HG03139 (cell line): Measurements from ENCODE around the gene MTA1.

Experiments used
- ATAC-seq: cut with Tn5 transposase; IDR thresholded peaks from one replicate; pipeline ENCODE4 v1.9.1; 2021; ENCODE audit not compliant: unreplicated experiment

Gene MTA1

DNA sequence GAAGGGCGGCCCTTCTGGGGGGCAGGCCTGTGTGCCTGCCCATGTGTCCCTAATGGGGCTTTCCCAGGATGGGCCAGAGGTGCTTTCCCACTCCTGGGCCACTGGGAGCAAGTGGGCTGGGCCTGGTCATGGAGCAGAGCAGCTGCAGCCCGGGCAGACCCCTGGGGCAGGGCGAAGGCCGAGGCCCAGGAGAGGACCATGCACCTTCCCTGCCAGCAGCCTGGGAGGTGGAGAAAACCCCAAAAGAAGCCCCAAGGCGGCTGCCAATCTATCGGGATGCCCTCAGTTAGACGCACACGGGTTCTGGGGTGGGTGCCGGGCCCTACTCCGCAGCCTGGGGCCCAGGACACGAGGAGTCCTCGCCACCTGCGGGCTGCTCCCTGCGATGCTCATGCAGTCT is 38.9 kb downstream of the MTA1 start:
- ATAC-seq, result no peak

GRCh38 chr14:105460116-105460515 is 40.5 kb downstream of the MTA1 start:
- ATAC-seq, result no peak

DNA sequence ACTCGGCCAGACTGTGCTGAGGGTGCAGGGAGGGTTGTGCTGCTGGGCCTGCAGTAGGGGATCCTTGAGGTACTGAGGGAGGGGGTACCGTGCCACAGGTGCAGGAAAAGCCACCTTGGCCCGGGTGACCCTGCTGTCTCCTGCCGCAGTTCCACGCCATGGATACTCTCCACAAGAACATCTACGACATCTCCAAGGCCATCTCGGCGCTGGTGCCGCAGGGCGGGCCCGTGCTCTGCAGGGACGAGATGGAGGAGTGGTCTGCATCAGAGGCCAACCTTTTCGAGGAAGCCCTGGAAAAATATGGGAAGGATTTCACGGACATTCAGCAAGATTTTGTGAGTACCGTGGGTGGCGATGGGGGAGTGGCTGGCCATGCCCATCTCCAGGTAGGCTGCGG is 41.0 kb downstream of the MTA1 start:
- ATAC-seq, result no peak

- ATAC-seq, result no peak
Observed at GRCh38 chr14:105461903-105462302, 42.3 kb downstream of the MTA1 start.

DNA sequence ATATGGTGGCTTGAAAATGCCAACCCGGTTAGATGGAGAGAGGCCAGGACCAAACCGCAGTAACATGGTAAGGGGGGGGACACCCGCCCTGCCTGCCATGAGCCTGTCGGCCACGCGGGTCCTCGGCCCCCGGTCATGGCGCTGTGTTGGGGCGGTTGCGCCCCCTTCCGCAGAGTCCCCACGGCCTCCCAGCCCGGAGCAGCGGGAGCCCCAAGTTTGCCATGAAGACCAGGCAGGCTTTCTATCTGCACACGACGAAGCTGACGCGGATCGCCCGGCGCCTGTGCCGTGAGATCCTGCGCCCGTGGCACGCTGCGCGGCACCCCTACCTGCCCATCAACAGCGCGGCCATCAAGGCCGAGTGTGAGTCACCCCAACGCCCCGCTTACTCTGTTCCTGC is 44.9 kb downstream of the MTA1 start:
- no peak for ATAC-seq

GRCh38 chr14:105465209-105466031 is 45.8 kb downstream of the MTA1 start:
- no peak for ATAC-seq

DNA sequence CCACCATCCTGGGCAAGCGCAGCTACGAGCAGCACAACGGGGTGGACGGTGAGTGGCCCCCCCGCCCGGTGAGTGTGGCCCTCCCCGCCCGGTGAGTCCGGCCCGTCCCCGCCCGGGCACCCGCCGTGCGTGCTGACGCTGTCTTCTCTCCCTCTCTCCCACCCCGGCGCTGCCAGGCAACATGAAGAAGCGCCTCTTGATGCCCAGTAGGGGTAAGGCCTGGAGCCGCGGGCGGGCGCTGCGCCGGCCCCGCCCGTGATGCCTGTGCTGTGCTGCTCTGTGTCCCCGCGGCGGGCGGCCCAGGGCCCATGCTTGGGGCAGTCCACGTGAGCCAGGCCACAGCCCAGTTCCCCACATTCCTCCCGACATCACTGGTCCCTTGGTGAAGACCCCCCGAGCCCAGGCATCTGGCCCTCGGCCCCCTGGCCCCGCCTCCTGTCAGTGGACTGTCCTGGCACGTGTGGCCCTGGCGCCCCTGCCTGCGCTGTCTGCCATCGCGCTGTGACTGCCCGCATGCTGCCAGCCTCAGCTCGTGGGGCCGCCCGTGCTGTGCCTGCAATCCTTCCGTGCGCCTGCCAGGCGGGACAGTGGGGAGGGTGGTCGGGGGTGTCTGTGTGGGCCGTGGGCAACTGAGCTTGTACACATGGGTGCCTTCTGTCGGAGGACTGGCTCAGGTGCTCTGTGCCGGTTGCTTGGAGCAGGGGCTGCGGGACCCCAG is 47.1 kb downstream of the MTA1 start:
- ATAC-seq, result no peak

- no peak for ATAC-seq
Observed at GRCh38 chr14:105467249-105467941, 47.8 kb downstream of the MTA1 start.

- ATAC-seq, result no peak
Observed at GRCh38 chr14:105467942-105468471, 48.4 kb downstream of the MTA1 start.

DNA sequence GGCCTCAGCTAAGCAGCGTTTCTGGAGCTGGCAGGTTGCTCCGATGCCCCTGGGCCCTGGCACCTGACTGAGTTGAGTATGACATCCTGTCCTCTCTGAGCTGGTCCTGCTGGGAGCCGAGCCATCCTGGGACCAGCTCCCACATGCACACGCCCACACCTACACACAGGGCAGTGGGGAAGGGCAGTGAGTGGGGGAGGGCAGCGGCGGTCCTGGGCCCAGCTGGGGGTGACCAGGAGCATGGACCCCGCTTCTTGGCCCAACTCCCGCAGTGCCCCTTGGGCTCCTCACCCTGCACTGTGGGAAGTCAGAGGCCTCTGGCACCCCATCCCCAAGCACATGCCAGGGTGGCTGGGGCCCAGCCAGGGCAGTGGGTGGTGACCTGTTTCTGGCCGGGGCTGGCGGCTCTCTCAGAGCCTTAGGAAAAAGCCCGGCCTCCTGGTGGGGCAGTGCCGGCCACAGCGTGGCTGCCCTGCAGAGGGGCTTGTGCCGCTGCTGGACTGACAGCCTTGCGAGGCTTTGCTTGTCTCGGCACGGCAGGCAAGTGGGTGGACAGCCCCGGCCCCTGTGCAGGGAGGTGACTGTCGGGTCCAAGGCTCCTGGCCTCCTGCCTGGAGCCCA is 49.1 kb downstream of the MTA1 start:
- no peak for ATAC-seq

DNA sequence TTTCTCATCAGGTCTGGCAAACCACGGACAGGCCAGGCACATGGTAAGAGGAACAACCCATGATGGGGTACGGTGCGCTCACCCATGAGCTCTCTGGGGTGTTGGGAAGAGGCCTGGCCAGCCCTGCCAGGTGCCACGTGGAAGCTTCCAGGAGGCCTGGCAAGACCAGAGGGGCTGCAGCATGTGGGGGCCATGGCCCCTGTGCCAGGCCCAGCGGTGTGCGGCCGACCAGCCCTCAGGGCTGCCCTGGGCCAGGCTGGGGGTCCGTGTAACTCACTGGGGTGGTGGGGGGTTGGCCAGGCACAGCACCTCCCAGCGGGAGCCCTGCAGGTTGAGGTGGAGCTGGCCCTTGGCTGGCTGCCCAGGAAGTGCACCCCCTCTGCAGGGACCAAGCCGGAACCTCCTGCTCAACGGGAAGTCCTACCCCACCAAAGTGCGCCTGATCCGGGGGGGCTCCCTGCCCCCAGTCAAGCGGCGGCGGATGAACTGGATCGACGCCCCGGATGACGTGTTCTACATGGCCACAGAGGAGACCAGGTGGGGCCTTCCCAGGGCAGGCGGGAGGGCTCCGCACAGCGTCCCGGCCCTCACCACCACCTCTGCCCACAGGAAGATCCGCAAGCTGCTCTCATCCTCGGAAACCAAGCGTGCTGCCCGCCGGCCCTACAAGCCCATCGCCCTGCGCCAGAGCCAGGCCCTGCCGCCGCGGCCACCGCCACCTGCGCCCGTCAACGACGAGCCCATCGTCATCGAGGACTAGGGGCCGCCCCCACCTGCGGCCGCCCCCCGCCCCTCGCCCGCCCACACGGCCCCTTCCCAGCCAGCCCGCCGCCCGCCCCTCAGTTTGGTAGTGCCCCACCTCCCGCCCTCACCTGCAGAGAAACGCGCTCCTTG is 50.1 kb downstream of the MTA1 start:
- no peak for ATAC-seq

GRCh38 chr14:105470350-105471296 is 51.0 kb downstream of the MTA1 start:
- no peak for ATAC-seq

DNA sequence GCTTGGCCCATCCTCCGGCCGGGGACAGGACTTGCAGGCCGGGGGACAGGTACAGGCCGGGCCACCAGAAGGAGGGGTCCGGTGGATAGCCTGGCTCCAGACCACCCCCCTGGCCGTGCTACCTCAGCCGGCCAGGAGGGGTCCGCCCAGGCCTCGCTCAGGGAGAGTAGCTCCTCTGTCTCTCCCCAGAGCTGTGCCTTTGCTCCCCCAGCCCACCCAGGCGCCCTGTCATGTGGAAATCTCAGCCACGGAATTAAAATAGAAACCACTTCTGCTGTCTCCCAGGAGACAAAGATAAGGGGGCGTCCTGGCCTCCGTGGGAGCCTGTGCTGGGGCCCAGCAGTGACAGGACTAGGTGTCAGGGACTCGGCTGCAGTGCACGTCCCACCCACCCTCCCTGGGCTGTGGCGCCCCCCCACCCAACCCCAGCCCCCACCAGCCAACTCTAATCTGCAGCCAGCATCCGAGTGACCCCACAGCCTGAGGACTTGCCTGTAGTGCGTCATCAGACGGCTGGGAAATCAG is 51.7 kb downstream of the MTA1 start:
- no peak for ATAC-seq

DNA sequence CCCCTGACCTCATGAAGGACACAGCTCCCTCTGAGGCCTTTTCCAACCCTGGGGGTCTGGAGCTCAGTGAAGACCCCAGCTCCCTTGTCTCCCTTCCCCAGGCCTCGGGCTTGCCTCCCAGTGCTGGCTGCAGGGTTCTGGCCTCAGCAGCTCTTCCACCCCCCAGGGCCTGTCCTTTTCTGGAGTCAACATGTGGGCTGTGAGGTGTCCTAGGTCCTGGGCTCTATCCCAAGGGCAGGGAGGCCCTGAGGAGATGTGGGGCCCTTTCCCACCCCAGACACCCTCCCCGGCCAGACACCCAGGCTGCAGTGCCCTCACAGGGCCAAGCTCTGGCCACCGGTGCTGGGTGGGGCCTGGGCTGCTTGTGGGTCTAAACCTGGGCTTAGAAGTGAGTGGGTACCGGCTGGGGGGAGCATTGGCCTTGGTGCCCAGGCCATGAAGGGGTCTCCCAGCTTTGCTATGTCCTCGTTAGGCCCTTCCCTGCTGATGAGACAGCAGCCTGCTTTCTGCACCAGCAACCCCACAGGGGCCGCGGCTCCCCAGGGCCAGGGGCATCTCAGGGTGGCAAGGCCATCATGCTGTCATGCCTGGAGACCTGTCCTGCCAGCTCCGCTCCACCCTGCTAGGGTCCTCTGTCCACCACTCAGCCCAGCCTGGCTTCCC is 52.3 kb downstream of the MTA1 start:
- no peak for ATAC-seq

DNA sequence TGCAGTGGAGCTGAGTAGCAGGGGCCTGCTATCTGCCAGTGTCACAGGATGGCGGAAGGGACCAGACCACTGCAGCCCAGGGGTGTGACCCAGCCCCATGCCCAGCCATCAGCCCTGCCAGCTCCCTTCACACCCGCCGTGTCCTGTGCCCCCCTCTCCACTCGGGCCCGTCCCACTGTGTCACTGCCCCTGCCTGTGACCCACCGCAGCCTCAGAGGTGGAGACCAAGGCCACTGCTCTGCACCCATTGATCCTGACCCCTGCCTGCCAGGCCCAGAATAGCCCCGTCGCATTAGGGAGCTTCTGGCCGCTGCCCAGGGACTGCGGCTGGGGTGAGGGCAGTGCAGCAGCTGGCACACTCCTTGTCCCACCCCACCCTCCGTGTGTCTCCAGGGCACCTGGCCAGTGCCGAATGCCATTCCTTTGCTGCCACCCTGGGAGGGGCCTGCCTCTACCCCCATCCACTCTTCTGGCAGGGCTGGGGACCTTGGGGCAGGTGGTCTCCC is 52.9 kb downstream of the MTA1 start:
- no peak for ATAC-seq

GRCh38 chr14:105473033-105473676 is 53.5 kb downstream of the MTA1 start:
- ATAC-seq, result no peak

DNA sequence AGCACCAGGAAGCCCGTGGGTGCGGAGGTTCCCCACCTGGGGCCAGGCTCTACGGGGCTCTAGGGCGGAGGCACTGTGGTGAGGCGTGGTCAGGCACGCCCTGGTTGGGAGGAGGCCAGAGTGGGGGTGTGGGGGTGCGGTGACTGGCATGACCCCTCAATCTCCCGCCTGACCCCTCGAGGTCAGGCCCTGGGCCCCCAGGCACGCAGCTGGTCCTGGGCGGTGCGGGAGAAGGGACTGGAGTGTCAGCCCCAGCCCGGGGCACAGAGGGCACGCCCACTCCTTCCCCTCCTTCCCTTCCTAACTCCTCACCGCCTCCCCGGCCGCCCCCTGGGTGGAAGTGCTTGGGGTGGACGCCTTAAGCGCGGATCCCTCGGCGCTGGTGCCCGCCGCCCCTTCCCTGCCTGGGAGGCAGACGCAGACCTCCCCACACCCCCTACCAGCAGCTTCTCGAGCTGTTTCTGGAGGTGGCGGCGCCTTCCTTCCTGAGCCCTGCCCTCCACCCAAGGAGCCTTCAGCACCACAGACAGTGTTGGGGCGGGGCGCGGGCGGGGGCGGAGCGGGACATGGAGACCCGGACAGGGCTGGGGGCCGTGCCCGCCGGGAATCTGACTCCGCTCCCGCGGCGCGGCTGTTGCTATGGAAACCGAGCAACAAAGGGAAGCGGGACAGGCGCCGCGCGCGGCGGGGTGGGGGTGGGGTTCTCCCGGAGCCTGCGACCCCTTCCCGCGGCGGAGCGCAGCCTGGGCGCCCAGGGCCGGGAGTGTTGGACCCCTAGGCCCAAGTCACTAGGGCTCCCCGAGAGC is 54.3 kb downstream of the MTA1 start:
- ATAC-seq, result no peak
